Liver (tissue), 3 donors: ENCODE results near the gene TRDMT1.

Experiments used
- CTCF ChIP-seq: fragments of 150-350 bp; IDR thresholded peaks from 2 replicates; pipeline ENCODE4 v1.5.1; 2017; ENCODE audit warnings: improper control_type of control experiment, low read depth, low read length; ENCODE audit not compliant: missing input control
- FOXA1 ChIP-seq: IDR thresholded peaks from 2 replicates; pipeline ENCODE4 v1.6.1; 2016; ENCODE audit warnings: antibody characterized with exemption
- HNF4A ChIP-seq, 2 donors: conservative IDR thresholded peaks; 2 replicates each; pipeline ENCODE4 v1.6.1; 2016; ENCODE audit warnings: antibody characterized with exemption in 2 of 2, mild to moderate bottlenecking in 2 of 2
- MAX ChIP-seq: IDR thresholded peaks from 2 replicates; pipeline ENCODE4 v1.6.1; 2016; ENCODE audit warnings: antibody characterized with exemption
- REST ChIP-seq: IDR thresholded peaks from 2 replicates; pipeline ENCODE4 v1.6.1; 2016; ENCODE audit warnings: antibody characterized with exemption, mild to moderate bottlenecking
- SP1 ChIP-seq: IDR thresholded peaks from 2 replicates; pipeline ENCODE4 v1.6.1; 2018; ENCODE audit warnings: antibody characterized with exemption, mild to moderate bottlenecking
- YY1 ChIP-seq: IDR thresholded peaks from 2 replicates; pipeline ENCODE4 v1.6.1; 2016; ENCODE audit warnings: antibody characterized with exemption, mild to moderate bottlenecking
- donor health status: healthy.
- donor health status: healthy.

- TF ChIP-seq CTCF (no peak), YY1 (no peak), REST (no peak), FOXA1 (no peak), SP1 (no peak), MAX (no peak), HNF4A (conservative IDR thresholded peaks at IDR 0.05) (no peak)
Observed at GRCh38 chr10:17216901-17217395, 15.5 kb upstream of the TRDMT1 start.
